HepG2 (cell line): ENCODE measurements around the gene INO80. TPM values are rescaled to one million over a fixed set of nuclear protein-coding genes. Genes with fewer than 3 reads are reported as not detected.

Source experiments
- ATAC-seq: fragments of 200-7000 bp; cut with Tn5 transposase; 3 replicates; pipeline ENCODE4 v1.9.1; 2020; ENCODE audit warnings: mild to moderate bottlenecking, moderate library complexity
- BruUV-seq: library from RNA; stranded (reverse); fragments of 400-500 nt; replicated peaks from 2 replicates; lab custom pipeline; 2021; lab: Mats Ljungman, UMichigan
- CTCF ChIA-PET: fragments of 300-600 bp; formaldehyde crosslinking; extraction: SDS; loops from one replicate; lab custom pipeline; 2021; ENCODE audit warnings: low total read pairs, inconsistent platforms, low intra/inter-chr PET ratio; lab: Yijun Ruan, JAX
- POLR2A ChIA-PET: fragments of 350-600 bp; sonication (Branson Sonifier 250); formaldehyde crosslinking; loops from one replicate; lab custom pipeline; 2020; ENCODE audit warnings: antibody characterized with exemption, inconsistent platforms; lab: Yijun Ruan, JAX
- DNase-seq: peaks from one replicate; pipeline ENCODE4 v3.0.0-alpha.2; 2015; ENCODE audit warnings: low spot score
- FAIRE-seq: peaks from 3 replicates; lab custom pipeline; 2011; peaks lifted over from hg19 to GRCh38; lab: Jason Lieb, UNC
- H2AFZ ChIP-seq: one replicate; pipeline ENCODE4 v1.6.1; 2011; ENCODE audit warnings: low read length, inconsistent platforms
- H3K27ac ChIP-seq: fragments of 300-600 bp; 3 replicates; pipeline ENCODE4 v1.8.0; 2011; ENCODE audit warnings: mixed run types, mild to moderate bottlenecking, mixed read lengths, low read length, inconsistent platforms; ENCODE audit not compliant: insufficient read depth; ENCODE audit errors: extremely low read length
- H3K27me3 ChIP-seq, 2 experiments: fragments of 200-600 bp in 1 of 2; 2 replicates in 1 of 2; 3 replicates in 1 of 2; pipeline versions ENCODE4 v1.6.0 to v1.8.0; 2011; ENCODE audit warnings: low read length in 2 of 2, mild to moderate bottlenecking in 2 of 2, moderate library complexity in 2 of 2, inconsistent platforms in 1 of 2; ENCODE audit not compliant: insufficient read depth in 2 of 2, control insufficient read depth in 1 of 2
- H3K36me3 ChIP-seq, 2 experiments: fragments of 200-600 bp in 1 of 2; replicated peaks in 1 of 2; 2 replicates in 1 of 2; 3 replicates in 1 of 2; pipeline versions ENCODE4 v1.5.1 to v1.8.0; 2011; ENCODE audit warnings: low read length in 2 of 2, inconsistent platforms in 1 of 2; ENCODE audit not compliant: insufficient read depth in 2 of 2, control insufficient read depth in 1 of 2
- H3K4me1 ChIP-seq: 2 replicates; pipeline ENCODE4 v1.5.1; 2012; ENCODE audit warnings: low read length, inconsistent platforms; ENCODE audit not compliant: insufficient read depth
- H3K4me2 ChIP-seq: 2 replicates; pipeline ENCODE4 v1.6.0; 2011; ENCODE audit warnings: low read depth, low read length, inconsistent platforms
- H3K4me3 ChIP-seq, 3 experiments: fragments of 200-600 bp in 1 of 3; sonication (generic), shearing (Covaris generic) in 1 of 3; replicated peaks in 1 of 3; 2 replicates each; pipeline ENCODE4 v1.5.1; 2011 to 2016; ENCODE audit warnings: low read length in 3 of 3, inconsistent platforms in 2 of 3, low read depth in 2 of 3, mild to moderate bottlenecking in 2 of 3, control low read depth in 1 of 3, mixed read lengths in 1 of 3; ENCODE audit not compliant: insufficient read depth in 1 of 3
- H3K79me2 ChIP-seq: one replicate; pipeline ENCODE4 v1.6.1; 2011; ENCODE audit warnings: low read length, inconsistent platforms; ENCODE audit not compliant: insufficient read depth
- H3K9ac ChIP-seq: 2 replicates; pipeline ENCODE4 v1.6.0; 2011; ENCODE audit warnings: mild to moderate bottlenecking, low read depth, low read length, inconsistent platforms; ENCODE audit not compliant: insufficient read depth
- H3K9me3 ChIP-seq: 2 replicates; pipeline ENCODE4 v1.5.1; 2012; ENCODE audit warnings: mild to moderate bottlenecking, low read length
- H4K20me1 ChIP-seq: 2 replicates; pipeline ENCODE4 v1.6.0; 2011; ENCODE audit warnings: inconsistent platforms, mild to moderate bottlenecking, low read length, moderate library complexity; ENCODE audit not compliant: insufficient read depth
- CBX2 ChIP-seq, 2 experiments: fragments of 200-600 bp in 1 of 2; sonication (generic); formaldehyde crosslinking in 1 of 2; IDR thresholded peaks; 2 replicates each; pipeline versions ENCODE4 v1.7.0 to v1.8.1; 2018 to 2022; ENCODE audit warnings: low read depth in 2 of 2, low read length in 1 of 2, mild to moderate bottlenecking in 1 of 2, missing genetic modification reagents in 1 of 2
- DNMT3B ChIP-seq: conservative IDR thresholded peaks from 2 replicates; pipeline ENCODE4 v1.6.1; 2016; ENCODE audit warnings: missing biosample characterization, control low read depth
- E2F1 ChIP-seq: sonication (generic); formaldehyde crosslinking; IDR thresholded peaks from 2 replicates; pipeline ENCODE4 v1.5.0; 2020; ENCODE audit warnings: missing genetic modification reagents
- E2F5 ChIP-seq: sonication (generic); formaldehyde crosslinking; conservative IDR thresholded peaks from 2 replicates; pipeline ENCODE4 v1.4.0; 2020; ENCODE audit warnings: missing genetic modification reagents
- FOXK1 ChIP-seq: sonication (generic); formaldehyde crosslinking; IDR thresholded peaks from 2 replicates; pipeline ENCODE4 v1.4.0; 2020; ENCODE audit warnings: low read depth, missing genetic modification reagents, borderline replicate concordance
- GZF1 ChIP-seq: sonication (generic); formaldehyde crosslinking; IDR thresholded peaks from 2 replicates; pipeline ENCODE4 v1.5.1; 2020; ENCODE audit warnings: mild to moderate bottlenecking, missing genetic modification reagents
- HNF1B ChIP-seq: sonication (generic); formaldehyde crosslinking; IDR thresholded peaks from 2 replicates; pipeline ENCODE4 v1.5.1; 2020; ENCODE audit warnings: mild to moderate bottlenecking, moderate library complexity, missing genetic modification reagents
- MAF1 ChIP-seq: sonication (generic); formaldehyde crosslinking; IDR thresholded peaks from 2 replicates; pipeline ENCODE4 v1.5.0; 2020; ENCODE audit warnings: missing genetic modification reagents, borderline replicate concordance
- NFRKB ChIP-seq: fragments of 450-650 bp; IDR thresholded peaks from 2 replicates; pipeline ENCODE4 v1.6.1; 2017
- RAD21 ChIP-seq: fragments of 450-650 bp; formaldehyde crosslinking; IDR thresholded peaks from 2 replicates; pipeline ENCODE4 v1.5.0; 2020; ENCODE audit warnings: mild to moderate bottlenecking
- RBM39 ChIP-seq: fragments of 200-400 bp; formaldehyde crosslinking; IDR thresholded peaks from one replicate; pipeline ENCODE4 v1.6.1; 2018; ENCODE audit warnings: antibody characterized with exemption, mild to moderate bottlenecking, low read depth, low read length; ENCODE audit not compliant: poor library complexity, severe bottlenecking
- ZBTB42 ChIP-seq: sonication (generic); formaldehyde crosslinking; IDR thresholded peaks from 2 replicates; pipeline ENCODE4 v1.5.0; 2020; ENCODE audit warnings: mild to moderate bottlenecking, missing genetic modification reagents
- ZC3H13 ChIP-seq: sonication (generic); formaldehyde crosslinking; IDR thresholded peaks from 2 replicates; pipeline ENCODE4 v1.8.1; 2023; ENCODE audit warnings: mild to moderate bottlenecking, missing genetic modification reagents, moderate library complexity
- ZFX ChIP-seq: sonication (generic); formaldehyde crosslinking; IDR thresholded peaks from 2 replicates; pipeline ENCODE4 v1.4.0; 2020; ENCODE audit warnings: mild to moderate bottlenecking, low read depth, missing genetic modification reagents, moderate library complexity
- ZNF225 ChIP-seq: sonication (generic); formaldehyde crosslinking; IDR thresholded peaks from 2 replicates; pipeline ENCODE4 v1.4.0; 2020; ENCODE audit warnings: mild to moderate bottlenecking, missing genetic modification reagents
- ZNF570 ChIP-seq: sonication (generic); formaldehyde crosslinking; IDR thresholded peaks from 2 replicates; pipeline ENCODE4 v1.4.0; 2020; ENCODE audit warnings: mild to moderate bottlenecking, missing genetic modification reagents, borderline replicate concordance
- ZNF691 ChIP-seq: sonication (generic); formaldehyde crosslinking; IDR thresholded peaks from 2 replicates; pipeline ENCODE4 v1.4.0; 2020; ENCODE audit warnings: missing genetic modification reagents, low read depth, mild to moderate bottlenecking, borderline replicate concordance
- ZSCAN21 ChIP-seq: sonication (generic); formaldehyde crosslinking; IDR thresholded peaks from 2 replicates; pipeline ENCODE4 v1.8.0; 2022; ENCODE audit warnings: mild to moderate bottlenecking, missing genetic modification reagents, moderate library complexity, borderline replicate concordance
- WGBS: methylation state at CpG from one replicate; pipeline ENCODE4 v1.1.6; 2017; ENCODE audit warnings: low lambda C conversion rate; 5-methylcytosine and 5-hydroxymethylcytosine counted together
- in situ Hi-C: cut with HindIII; loops from 2 replicates; pipeline ENCODE4 v1.10.0; 2017; ENCODE audit warnings: low pct_unique_long_range_greater_than_20kb; ENCODE audit not compliant: extremely low pct_ligation_motif_present
- intact Hi-C: fragments of 100-400 bp; cut with micrococcal nuclease; formaldehyde crosslinking; loops from one replicate; pipeline ENCODE4 v1.10.0; 2022; ENCODE audit not compliant: unreplicated experiment
- polyA plus RNA-seq, 8 experiments: library from polyadenylated mRNA; depleted of rRNA in 3 of 8; stranded (reverse) in 7 of 8; unstranded in 1 of 8; fragments of >200 nt; fragmentation: Illumina TruSeq in 4 of 8; extraction: Trizol in 4 of 8; gene quantifications; 2 replicates each; pipeline versions ENCODE4 v1.2.1 to v1.2.3, GENCODE V29; 2011 to 2016; ENCODE audit warnings: low read depth in 4 of 8, missing spikeins in 1 of 8, mixed read lengths in 1 of 8; ENCODE audit not compliant: insufficient read depth in 1 of 8
- total RNA-seq, 5 experiments: library from RNA; depleted of rRNA; stranded (reverse); fragments of >200 nt; fragmentation: Illumina TruSeq; extraction: Trizol; gene quantifications; 2 replicates each; pipeline ENCODE4 v1.2.3, GENCODE V29; 2016; ENCODE audit warnings: low read depth in 1 of 5

INO80 gene
- total and polyA plus RNA-seq, 2 of the 13 experiments (the other 11 are each of a cell fraction or from before 2014, with no cell fraction given): 3.6 to 14.8 TPM

GRCh38 chr15:40964006-40964405, 152.1 kb downstream of the INO80 start:
- intact Hi-C loops: no loop called here
- no peak overlapping the region for H3K4me2 ChIP-seq
- no peak for TF ChIP-seq HNF1B (CRISPR knock-in tag)
- no peak for TF ChIP-seq ZNF570 (CRISPR knock-in tag)
- TF ChIP-seq DNMT3B: no peak
- no peak for TF ChIP-seq MAF1 (CRISPR knock-in tag)
- no peak for TF ChIP-seq ZBTB42 (CRISPR knock-in tag)
- no peak for TF ChIP-seq ZC3H13 (CRISPR knock-in tag)
- no peak for TF ChIP-seq FOXK1 (CRISPR knock-in tag)
- TF ChIP-seq ZNF225 (CRISPR knock-in tag): no peak
- TF ChIP-seq CBX2 (IDR thresholded peaks at IDR 0.05; ENCODE audit: low read depth, low read length): no peak
- no peak for TF ChIP-seq CBX2 (CRISPR knock-in tag; IDR thresholded peaks at IDR 0.05; ENCODE audit: low read depth)
- no peak for TF ChIP-seq RBM39
- no peak for TF ChIP-seq ZFX (CRISPR knock-in tag)
- no peak for TF ChIP-seq ZNF691 (CRISPR knock-in tag)
- TF ChIP-seq GZF1 (CRISPR knock-in tag): no peak
- TF ChIP-seq E2F5 (CRISPR knock-in tag): no peak
- no peak for TF ChIP-seq ZSCAN21 (CRISPR knock-in tag)
- no peak for TF ChIP-seq RAD21 (CRISPR knock-in tag)
- TF ChIP-seq E2F1 (CRISPR knock-in tag): no peak
- no peak for TF ChIP-seq NFRKB
- BruUV-seq: no TSS peak
- H3K4me1 ChIP-seq: no peaks in the 10 kb centered on the region
- no peaks in the 10 kb centered on the region for H3K79me2 ChIP-seq
- H3K27ac ChIP-seq: no peak overlapping the region
- no peak overlapping the region for H3K4me3 ChIP-seq
- whole genome bisulfite sequencing: 6% methylated on average over 5 of the region's 8 CpGs
- no peaks in the 10 kb centered on the region for H3K9me3 ChIP-seq
- no peak overlapping the region for H3K9ac ChIP-seq
- ChIA-PET POLR2A (no interaction called here), CTCF (no interaction called here)
- H3K36me3 ChIP-seq: no peaks in the 10 kb centered on the region
- ATAC-seq: no peak
- no peak for FAIRE-seq
- in situ Hi-C loops: no loop called here
- H4K20me1 ChIP-seq: no peaks in the 10 kb centered on the region
- DNase-seq: no peak
- no peak overlapping the region for H2AFZ ChIP-seq
- H3K27me3 ChIP-seq: peaks cover 1 to 39% of the 10 kb centered on the region in 2 experiments; a peak in 4 of 5 replicates
